GM19193 (cell line): ENCODE results near the gene ZNF322.

Experiments
- POLR2A ChIP-seq: IDR thresholded peaks from 4 replicates; pipeline ENCODE4 v1.6.1; 2011; ENCODE audit not compliant: insufficient read depth, insufficient read length; ENCODE audit errors: extremely low read depth

ZNF322 gene

GRCh38 chr6:26609463-26609862 is 50.1 kb downstream of the ZNF322 start:
- TF ChIP-seq POLR2A = no peak

GRCh38 chr6:26607434-26608230 is 51.9 kb downstream of the ZNF322 start:
- no peak for TF ChIP-seq POLR2A

- TF ChIP-seq POLR2A = no peak
Measured at GRCh38 chr6:26604797-26605196, 54.7 kb downstream of the ZNF322 start.

GRCh38 chr6:26604026-26604425 is 55.5 kb downstream of the ZNF322 start:
- TF ChIP-seq POLR2A = no peak

GRCh38 chr6:26602262-26602661 is 57.3 kb downstream of the ZNF322 start:
- TF ChIP-seq POLR2A = no peak

- no peak for TF ChIP-seq POLR2A
Measured at GRCh38 chr6:26600759-26601158, 58.8 kb downstream of the ZNF322 start.

GRCh38 chr6:26599591-26599990 is 60.0 kb downstream of the ZNF322 start:
- TF ChIP-seq POLR2A = no peak

GRCh38 chr6:26599134-26599533 is 60.4 kb downstream of the ZNF322 start:
- TF ChIP-seq POLR2A = no peak

- no peak for TF ChIP-seq POLR2A
Measured at GRCh38 chr6:26598267-26598666, 61.3 kb downstream of the ZNF322 start.

- TF ChIP-seq POLR2A = no peak
Measured at GRCh38 chr6:26597821-26598220, 61.7 kb downstream of the ZNF322 start.

- TF ChIP-seq POLR2A = no peak
Measured at GRCh38 chr6:26597389-26597766, 62.2 kb downstream of the ZNF322 start.

GRCh38 chr6:26596579-26597388 is 62.8 kb downstream of the ZNF322 start, which contains the start of gene ABT1:
ABT1 (plus strand) TSS chr6:26596953; CDS start chr6:26596983, 30 bp downstream.
- peak; percentile 81 for TF ChIP-seq POLR2A

GRCh38 chr6:26595669-26596269 is 63.8 kb downstream of the ZNF322 start:
- peak; percentile 40 for TF ChIP-seq POLR2A

GRCh38 chr6:26594730-26595632 is 64.6 kb downstream of the ZNF322 start:
- TF ChIP-seq POLR2A = no peak
